ENCODE measurements around the gene PIGN. TPM values are rescaled to one million over a fixed set of nuclear protein-coding genes. Genes with fewer than 3 reads are reported as not detected.

PIGN gene
- total and polyA plus RNA-seq, 2 donors (not counting 3 experiments of a cell fraction or from before 2014, with no cell fraction given) = 13.7 to 26.1 TPM

DNA sequence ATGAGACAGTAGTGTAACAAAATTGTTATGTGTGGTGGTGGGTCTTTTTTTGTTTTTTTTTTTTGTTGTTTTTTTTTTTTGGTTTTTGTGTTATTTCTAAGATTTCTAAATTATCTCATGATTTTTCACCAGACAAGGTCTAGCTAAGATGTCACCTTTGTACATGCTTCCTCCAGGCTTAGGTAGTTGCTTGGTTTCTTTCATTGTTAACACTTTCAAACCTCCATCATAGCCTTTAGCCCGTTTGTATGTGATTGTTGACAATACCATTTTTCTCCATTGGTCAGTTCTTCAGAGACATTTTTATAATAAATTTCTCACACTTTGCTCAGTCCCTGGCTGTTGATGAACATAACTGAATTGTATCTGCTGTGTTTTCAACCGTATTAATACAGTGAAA, 2.4 kb upstream of the PIGN start:
- ChIA-PET POLR2A (no interaction called here), CTCF (interaction anchor here (2.0 kb wide), 1 partner anchor 60 kb away, joined by 9 read pairs; no protein-coding TSS in a partner anchor)
- Histone ChIP-seq H3K4me3 (replicated peaks in 1 of 3; ENCODE audit: insufficient read depth in 1 of 3, low read depth in 1 of 3, low read length in 3 of 3) (peak overlapping the region in 2 of 3 experiments; percentile 14 to 86), H4K20me1 (replicated peaks; ENCODE audit: control insufficient read depth, extremely low read depth, insufficient read depth, low read length) (no peaks in the 10 kb centered on the region), H3K4me1 (ENCODE audit: control insufficient read depth, extremely low read depth, insufficient read depth, low read length) (peaks cover 34% of the 10 kb centered on the region), H3K27me3 (ENCODE audit: control insufficient read depth in 2 of 2, insufficient read depth in 2 of 2, low read length in 2 of 2) (no peaks in the 10 kb centered on the region), H3K27ac (ENCODE audit: insufficient read depth, low read depth, low read length) (no peak overlapping the region), H3K4me2 (ENCODE audit: insufficient read depth, low read length) (peak overlapping the region; percentile 95), H3K79me2 (ENCODE audit: control insufficient read depth, insufficient read depth, low read length) (peaks cover 69% of the 10 kb centered on the region), H2AFZ (ENCODE audit: low read depth, low read length) (no peak overlapping the region), H3K9me3 (replicated peaks; ENCODE audit: control insufficient read depth, insufficient read depth, low read length) (no peaks in the 10 kb centered on the region), H3K9me1 (replicated peaks; ENCODE audit: control insufficient read depth, extremely low read depth, insufficient read depth, low read length) (no peaks in the 10 kb centered on the region), H3K36me3 (ENCODE audit: control insufficient read depth in 2 of 2, extremely low read depth in 1 of 2, insufficient read depth in 2 of 2, low read length in 2 of 2) (no peaks in the 10 kb centered on the region), H3K9ac (replicated peaks; ENCODE audit: extremely low read depth, insufficient read depth, low read length) (no peak overlapping the region)
- DNase-seq (ENCODE audit: low read depth, low spot score) = no peak
- BruUV-seq (replicated peaks) = no TSS peak
- intact Hi-C loops (cut with micrococcal nuclease) (no loop called here), dilution Hi-C loops (cut with MboI; ENCODE audit: extremely low pct_ligation_motif_present, low sequenced_read_pairs) (no loop called here)
- no peak for FAIRE-seq
- TF ChIP-seq FOS (IDR thresholded peaks at IDR 0.05; ENCODE audit: borderline replicate concordance, insufficient read depth, low read length) (no peak), GATA2 (IDR thresholded peaks at IDR 0.05; ENCODE audit: insufficient read depth, insufficient read length, low read depth, low read length) (no peak), POLR2AphosphoS5 (IDR thresholded peaks at IDR 0.05; ENCODE audit: insufficient read depth, low read depth, low read length) (no peak), JUN (IDR thresholded peaks at IDR 0.05; ENCODE audit: borderline replicate concordance, insufficient read depth, insufficient read length, low read depth) (no peak), EZH2 (IDR thresholded peaks at IDR 0.05; ENCODE audit: borderline replicate concordance, low read depth, low read length, severe bottlenecking) (no peak), MYC (IDR thresholded peaks at IDR 0.05; ENCODE audit: low read depth, low read length) (no peak)
- TF ChIP-seq, protein P1, sequence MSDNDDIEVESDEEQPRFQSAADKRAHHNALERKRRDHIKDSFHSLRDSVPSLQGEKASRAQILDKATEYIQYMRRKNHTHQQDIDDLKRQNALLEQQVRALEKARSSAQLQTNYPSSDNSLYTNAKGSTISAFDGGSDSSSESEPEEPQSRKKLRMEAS (IDR thresholded peaks at IDR 0.05; ENCODE audit: insufficient read depth, insufficient read length) = no peak
- TF ChIP-seq, protein P2, sequence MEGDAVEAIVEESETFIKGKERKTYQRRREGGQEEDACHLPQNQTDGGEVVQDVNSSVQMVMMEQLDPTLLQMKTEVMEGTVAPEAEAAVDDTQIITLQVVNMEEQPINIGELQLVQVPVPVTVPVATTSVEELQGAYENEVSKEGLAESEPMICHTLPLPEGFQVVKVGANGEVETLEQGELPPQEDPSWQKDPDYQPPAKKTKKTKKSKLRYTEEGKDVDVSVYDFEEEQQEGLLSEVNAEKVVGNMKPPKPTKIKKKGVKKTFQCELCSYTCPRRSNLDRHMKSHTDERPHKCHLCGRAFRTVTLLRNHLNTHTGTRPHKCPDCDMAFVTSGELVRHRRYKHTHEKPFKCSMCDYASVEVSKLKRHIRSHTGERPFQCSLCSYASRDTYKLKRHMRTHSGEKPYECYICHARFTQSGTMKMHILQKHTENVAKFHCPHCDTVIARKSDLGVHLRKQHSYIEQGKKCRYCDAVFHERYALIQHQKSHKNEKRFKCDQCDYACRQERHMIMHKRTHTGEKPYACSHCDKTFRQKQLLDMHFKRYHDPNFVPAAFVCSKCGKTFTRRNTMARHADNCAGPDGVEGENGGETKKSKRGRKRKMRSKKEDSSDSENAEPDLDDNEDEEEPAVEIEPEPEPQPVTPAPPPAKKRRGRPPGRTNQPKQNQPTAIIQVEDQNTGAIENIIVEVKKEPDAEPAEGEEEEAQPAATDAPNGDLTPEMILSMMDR (IDR thresholded peaks at IDR 0.05; ENCODE audit: extremely low read depth in 1 of 2, insufficient read depth in 1 of 2, low read depth in 1 of 2, low read length in 2 of 2) = no peak

All from endothelial cell of umbilical vein (primary cell).